ENCODE data around the gene PRDX6.
"Not testable (repeated sequence)": the region's sequence is repeated elsewhere in the genome, so short reads cannot be mapped to it uniquely, and the experiment has no call there.

Gene PRDX6, protein sequence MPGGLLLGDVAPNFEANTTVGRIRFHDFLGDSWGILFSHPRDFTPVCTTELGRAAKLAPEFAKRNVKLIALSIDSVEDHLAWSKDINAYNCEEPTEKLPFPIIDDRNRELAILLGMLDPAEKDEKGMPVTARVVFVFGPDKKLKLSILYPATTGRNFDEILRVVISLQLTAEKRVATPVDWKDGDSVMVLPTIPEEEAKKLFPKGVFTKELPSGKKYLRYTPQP

DNA sequence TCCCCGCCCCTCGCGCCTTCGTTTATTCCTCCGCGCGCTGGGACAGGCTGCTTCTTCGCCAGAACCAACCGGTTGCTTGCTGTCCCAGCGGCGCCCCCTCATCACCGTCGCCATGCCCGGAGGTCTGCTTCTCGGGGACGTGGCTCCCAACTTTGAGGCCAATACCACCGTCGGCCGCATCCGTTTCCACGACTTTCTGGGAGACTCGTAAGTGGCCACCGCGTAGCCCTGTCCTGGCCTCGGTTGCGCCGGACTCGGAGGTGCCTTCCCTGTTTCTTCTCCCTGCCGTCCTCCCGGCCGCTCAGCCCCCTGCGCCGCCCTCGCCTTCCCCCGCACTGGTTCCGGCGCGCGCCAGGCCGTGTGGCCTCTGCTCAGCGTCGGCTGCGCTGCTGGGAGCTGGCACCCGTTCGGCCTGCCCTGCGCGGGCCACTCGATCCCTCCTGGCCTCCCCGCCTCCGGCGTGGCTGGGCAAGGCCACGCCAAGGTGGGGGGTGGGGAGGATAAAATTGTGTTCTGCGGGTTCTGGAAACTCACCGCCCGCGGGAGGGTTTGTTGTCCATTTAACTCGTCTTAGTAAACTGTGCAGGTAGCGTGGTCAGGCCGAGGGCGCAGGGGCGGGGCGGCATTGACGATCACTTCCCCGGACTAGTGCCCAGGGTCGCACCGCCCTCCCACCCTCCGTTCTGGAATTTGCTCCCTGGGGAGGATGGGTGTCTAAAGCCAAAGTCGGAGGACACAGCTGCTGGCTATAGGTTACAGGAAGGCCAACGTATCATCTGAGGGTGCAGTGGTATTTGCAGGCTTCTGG, at the start of gene PRDX6:
TSS of gene PRDX6 (plus strand) at position 50 of the 808 bp plus-strand sequence. CDS start at position 113, 63 bp downstream.
- DNase-seq (ENCODE audit: low spot score) = peak; percentile 65

DNA sequence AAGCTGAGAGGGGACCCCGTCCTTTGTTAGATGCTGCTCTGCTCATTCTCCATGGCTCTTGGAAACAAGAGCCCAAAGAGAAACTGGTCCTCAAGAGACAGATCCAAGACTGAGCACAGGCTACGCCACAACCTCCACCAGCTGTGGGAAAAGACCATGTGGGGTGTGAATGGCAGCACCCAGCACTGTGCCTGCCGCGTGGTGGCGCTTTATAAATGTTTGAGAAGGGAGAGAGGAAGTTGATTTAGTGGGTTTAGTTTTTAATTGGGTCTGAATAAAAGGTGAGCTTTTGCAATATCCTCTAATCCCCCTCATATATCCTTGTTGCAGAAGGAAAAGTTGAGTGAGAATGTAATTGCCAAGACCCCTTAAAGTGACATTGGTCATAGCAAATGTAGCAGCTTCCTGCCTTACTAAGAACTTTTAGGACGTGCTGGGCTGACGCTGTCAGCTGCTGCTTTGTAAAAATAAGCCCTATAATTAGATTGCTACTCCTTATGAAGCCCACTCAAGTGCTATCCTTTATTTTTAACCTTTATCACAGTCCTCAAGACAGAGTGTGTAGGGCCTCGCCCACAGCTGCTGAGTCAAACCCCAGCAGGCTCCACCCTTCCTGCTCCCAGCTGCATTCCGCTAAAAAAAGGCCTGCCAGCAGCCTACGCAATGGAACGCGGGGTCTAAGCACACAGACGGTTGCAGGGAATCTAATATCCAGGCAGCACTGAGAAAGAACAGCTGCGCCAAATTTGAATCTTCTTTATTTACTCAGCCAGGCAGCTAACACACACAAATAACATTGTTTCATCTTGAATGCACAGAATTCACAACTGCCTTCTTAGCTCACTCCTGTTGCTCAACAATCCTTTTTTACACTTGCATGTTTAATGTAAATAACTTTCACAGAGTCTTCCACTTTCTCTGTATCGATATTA, 47.4 kb upstream of the PRDX6 start:
- peak; percentile 68 for DNase-seq (ENCODE audit: low spot score)

DNA sequence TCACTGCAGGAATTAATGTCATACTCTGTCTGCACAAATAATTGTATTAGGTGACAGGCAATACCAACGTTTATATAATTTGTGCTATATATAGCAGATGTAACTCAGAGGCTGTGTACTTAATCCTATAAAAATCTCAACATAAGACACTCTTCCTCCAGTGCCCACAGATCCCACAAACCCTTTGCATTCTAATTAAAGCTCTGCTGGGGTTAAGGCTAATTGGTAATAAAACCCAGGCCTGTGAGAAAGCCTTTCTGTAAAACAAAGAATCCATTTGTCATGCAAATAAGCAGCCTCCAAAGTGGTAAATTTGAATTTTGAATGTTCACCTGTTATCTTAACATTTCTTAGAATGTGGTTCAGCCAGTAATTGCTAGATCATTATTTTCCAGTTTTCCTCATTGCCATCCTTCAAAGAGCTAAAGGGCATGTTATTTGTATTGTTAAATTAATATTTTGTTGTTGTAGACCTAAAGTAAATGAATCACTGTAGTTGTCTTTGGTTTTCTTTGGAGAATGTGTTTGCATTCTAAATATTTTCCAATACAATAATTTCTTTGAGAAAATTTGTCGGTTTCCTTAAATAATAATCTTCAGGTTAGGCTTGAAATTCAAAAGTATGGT, 46.3 kb upstream of the PRDX6 start:
- DNase-seq (ENCODE audit: low spot score) = no peak

DNA sequence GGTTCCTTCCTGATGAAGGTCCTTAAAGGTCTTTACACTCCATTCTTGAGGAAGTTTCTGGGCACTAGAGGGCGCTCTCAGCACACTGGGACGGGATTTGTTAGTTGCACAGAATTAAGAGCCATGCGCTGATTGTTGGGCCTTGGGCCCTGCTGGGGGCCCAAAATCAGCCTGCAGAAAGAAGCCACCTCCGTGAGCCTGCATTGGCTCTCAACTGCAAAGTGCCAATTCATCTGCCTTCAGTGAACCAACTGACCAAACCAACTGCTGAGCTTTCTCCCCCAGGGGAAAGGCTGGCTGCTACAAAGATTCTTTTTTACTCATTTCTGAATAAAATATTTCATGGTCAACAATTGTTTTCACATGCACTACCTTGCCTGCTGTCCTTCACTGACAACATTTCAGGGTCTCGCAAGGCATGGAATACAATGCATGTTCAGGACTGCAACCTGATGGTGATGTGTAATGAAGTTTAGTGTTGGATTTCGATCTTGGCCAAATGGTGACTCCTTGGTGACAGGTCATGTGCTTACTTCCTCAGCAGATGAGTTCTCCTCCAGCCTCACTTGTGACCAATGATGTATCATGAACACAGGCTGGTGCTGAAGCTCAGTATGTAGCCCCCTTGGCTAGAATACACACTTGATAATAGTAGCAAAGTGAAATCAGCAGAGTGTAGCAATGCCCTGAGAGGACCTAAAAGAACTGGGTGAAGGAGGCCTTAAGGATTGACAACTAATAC, 45.7 kb upstream of the PRDX6 start:
- DNase-seq (ENCODE audit: low spot score) = peak; percentile 74

DNA sequence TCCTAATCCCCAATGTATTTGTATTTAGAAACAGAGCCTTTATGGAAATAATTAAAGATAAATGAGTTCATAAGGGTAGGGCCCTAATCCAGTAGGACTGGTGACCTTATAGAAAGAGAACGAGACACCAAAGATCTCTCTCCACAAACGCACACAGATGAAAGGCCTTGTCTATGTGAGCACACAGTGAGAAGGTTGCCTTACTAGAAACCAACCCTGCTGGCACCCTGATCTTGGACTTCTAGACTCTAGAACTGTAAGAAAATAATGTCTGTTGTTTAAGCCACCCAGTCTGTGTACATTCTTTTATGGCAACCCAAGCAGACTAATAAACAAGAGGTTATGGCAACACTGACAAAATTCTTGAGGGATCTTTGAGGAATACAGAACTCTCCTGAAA, 44.8 kb upstream of the PRDX6 start:
- no peak for DNase-seq (ENCODE audit: low spot score)

DNA sequence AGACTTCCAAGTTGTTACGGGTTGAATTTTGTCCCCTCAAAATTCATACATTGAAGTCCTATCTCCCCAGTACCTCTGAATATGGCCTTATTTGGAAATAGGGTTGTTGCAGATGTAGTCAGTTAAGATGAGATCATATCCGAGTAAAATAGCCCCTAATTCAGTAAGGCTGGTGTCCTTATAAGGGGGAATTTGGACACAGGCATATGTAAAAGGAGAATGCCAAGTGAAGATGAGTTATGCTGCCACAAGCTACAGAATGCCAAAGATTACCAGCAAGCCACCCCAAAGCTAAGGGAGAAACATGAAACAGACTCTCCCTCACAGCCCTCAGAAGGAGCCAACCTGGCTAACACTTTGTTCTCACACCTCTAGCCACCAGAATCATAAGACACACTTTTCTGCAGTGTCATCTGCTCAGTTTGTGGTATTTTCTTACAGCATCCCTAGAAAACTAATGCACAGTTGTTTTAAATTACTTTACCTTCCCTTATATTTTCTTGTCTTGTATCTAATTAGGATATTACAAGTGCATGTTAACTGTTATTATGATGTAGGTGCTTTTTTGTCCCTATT, 43.3 kb upstream of the PRDX6 start:
- DNase-seq (ENCODE audit: low spot score) = no peak

DNA sequence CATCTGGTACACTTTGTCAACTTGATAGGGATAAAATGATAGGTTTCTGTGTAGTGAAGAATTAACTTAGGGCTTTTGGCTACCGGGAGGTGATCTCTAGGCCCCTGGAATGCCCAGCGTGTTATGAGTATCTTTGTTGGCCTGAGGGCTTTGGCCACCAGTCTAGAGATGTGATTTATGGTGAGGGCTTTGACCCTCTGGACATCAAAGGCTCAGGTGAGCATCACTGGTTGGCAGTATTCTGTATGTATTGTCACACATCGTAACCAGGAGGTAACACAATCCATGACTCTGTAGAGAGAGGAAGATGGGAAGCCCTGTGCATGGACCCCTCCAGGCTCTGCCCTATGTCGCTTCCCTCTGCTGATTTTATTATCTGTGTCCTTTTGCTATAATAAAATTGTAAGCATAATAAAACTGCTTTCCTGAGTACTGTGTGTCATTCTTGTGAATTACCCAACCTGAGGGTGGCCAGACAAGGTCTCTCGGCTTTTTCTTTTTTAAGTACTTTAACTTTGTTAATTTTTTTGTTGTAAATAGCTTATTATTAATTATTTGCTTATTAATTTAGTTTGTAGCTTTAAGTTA, 40.2 kb upstream of the PRDX6 start:
- DNase-seq (ENCODE audit: low spot score) = no peak

DNA sequence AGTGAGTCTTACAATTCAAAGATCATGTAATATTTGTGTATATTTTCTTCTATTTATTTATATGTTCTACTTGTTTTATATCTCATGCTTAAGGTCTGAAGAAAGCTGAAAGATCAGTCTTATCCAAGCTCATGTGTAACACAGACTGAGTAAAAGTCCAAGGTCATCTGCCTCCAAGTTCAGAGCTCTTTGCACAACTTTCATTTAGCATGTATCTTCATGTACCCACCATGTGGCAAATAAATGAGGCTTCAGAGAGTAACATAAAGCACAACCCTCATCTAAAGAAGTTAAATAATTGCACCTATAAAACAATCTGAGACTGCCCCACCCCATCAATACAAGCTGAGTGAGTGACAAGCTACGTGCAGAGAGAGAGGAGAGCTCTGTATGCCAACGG, 38.5 kb upstream of the PRDX6 start:
- DNase-seq (ENCODE audit: low spot score) = no peak

DNA sequence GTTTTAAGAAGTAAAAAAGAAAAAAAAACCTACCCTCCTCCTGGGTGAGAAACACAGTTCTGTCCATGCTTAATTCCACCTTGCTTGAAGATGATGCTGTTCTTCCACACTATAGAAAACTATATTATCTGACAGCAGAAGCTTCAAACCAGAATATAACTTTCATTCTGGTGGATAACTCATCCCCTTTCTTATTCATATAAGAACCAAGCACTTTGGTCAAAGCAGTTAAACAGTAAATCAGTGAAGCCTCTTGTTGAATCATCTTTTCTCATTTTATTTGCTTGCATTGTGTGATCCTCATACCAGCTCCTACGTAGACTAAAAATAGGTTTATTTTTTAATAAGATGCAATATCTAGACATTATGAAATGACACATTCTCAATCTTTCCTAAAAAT, 36.7 kb upstream of the PRDX6 start:
- DNase-seq (ENCODE audit: low spot score) = no peak

DNA sequence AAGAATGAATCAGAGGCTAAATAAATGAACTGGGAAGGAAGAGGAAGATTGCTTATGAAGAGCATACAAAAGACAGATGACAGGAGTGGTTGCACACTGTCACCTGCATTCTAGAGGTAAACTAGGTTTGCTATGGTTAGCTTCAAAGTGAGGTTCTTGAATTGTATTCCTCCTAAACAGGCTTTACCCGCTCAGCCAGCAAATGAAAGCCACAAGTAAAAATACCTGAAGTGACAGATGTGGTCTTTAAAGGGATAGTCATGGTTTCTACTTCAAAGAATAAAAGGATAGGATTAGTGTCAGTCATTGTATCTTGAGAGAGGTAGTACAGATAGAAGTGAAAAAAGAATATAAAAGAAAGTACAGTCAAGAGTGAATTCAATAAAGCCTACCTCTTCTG, 32.4 kb upstream of the PRDX6 start:
- no peak for DNase-seq (ENCODE audit: low spot score)

DNA sequence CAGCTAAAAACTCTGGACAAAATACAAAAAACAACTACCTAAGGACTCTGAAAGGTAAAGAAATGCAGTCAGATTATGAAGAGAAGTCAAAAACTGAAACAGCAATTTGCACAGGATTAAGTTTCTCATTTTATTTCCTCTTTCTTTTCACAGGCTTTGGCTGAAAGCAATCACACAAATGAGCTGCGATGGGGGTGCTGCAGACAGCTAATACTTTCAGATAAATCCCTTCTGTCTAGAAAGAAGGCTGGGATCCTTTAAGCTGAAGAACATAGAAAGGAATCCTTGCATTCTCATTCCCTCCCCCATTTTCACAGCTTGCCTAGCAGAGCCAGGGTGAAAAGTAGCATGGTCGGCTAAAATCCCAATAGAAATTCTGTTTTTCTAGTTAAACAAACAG, 32.0 kb upstream of the PRDX6 start:
- no peak for DNase-seq (ENCODE audit: low spot score)

DNA sequence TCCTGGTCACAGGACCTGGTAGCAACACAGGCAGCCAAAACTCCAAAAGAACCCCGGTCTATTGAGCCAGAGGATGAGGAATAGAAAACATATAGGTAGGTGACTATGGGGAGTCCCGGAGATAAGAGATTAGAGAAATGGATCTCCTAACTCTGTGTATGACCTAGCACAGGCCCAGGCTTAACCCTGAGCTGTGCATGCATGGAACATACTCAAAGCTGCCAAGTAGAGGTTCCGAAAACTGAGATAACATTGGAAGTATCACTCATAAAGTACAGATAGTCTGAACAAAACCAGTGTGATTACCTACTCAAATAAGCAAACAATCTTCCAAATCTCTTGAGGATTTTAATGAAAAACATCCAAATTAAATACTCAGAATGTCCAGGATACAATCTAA, 31.5 kb upstream of the PRDX6 start:
- DNase-seq (ENCODE audit: low spot score) = no peak

DNA sequence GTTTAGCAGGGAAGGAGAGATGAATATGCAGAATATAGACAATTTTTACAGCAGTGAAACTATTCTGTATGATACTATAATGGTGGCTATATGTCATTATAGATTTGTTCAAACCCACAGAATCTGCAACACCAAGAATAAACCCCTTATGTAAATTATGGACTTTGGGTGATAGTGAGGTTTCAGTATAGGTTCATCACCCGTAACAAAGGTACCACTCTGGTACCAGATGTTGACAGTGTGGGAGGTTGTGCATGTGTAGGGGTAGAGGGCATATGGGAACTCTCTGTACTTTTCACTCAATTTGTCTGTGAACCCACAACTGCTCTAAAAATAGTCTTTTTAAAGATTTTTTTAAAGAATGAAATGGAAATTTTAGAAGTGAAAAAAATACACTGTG, 29.9 kb upstream of the PRDX6 start:
- no peak for DNase-seq (ENCODE audit: low spot score)

DNA sequence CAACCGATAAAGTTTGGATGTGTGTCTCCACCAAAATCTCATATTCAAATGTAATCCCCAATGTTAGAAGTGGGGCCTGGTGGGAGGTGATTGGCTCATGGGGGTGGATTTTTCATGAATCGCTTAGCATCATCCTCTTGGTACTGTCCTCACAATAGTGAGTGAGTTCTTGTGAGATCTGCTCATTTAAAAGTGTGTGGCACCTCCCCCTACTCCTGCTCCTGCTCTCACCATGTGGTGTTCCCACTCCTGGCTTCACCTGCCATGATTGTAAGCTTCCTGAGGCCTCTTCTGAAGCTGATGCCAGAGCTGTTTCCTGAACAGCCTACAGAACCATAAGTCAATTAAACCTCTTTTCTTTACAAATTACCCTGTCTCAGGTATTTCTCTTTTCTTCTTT, 28.2 kb upstream of the PRDX6 start:
- DNase-seq (ENCODE audit: low spot score) = no peak

DNA sequence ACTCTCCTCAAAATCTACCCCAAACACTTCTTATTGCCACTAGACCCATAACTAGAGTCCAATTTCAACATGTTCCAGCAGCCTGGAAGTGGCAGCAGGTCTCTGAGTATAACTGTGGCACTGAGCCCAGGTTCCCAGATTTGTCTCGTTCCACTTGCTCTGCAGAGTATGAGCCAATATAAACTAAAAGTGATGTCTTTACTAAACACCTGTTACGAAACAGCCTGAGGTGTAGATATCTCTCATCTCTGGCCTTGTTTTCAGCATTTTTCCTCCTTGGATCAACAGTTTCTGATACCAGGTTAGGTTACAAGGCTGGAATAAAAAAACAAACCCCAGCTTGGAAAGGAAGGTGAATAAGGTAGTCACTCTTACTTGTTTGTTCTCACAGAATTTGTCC, 25.2 kb upstream of the PRDX6 start:
- no peak for DNase-seq (ENCODE audit: low spot score)

DNA sequence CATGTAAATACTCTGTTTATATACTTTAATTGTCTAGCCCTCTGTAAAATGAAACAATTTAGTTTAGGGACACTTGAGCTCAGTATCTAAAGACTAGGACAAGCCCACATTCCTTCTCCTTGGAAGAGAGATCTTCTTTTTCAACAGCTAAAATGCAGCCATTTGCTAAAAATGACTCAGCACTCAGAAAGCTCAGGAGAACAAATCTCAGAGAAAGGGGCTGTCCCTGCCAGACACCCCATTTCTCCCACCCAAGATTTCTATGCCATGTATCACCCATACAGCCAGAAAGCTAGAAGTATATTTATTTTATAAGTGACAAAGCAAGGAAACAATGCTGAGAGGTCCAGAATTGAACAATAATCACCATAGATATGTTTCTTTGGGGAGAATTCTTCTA, 23.2 kb upstream of the PRDX6 start:
- DNase-seq (ENCODE audit: low spot score) = no peak

DNA sequence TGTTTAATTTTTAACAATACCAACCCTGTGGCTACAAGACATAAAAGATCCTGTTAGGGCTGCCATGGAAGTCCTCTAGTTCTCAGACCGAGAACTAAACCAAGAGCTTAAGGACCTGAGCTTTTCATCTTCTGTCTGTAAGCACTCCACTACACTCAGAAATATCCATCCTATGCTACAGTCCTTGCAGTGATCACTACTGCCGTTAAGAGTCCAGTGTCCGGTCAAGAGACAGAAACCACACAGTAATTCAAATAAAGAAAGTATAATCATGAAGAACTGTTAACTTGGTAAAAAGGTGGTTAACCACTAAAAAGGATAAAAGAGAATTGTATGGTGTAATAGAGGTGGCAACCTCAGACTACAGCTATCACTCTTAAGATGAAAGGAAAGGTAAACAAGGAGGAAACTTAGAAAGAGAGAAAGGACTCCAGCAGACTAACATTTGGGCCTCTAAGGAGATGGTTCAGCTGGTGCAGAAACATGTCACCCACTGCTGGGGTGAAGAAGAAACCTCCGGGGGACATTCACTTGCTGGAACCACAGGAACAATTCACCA, 22.1 kb upstream of the PRDX6 start:
- DNase-seq (ENCODE audit: low spot score) = no peak

DNA sequence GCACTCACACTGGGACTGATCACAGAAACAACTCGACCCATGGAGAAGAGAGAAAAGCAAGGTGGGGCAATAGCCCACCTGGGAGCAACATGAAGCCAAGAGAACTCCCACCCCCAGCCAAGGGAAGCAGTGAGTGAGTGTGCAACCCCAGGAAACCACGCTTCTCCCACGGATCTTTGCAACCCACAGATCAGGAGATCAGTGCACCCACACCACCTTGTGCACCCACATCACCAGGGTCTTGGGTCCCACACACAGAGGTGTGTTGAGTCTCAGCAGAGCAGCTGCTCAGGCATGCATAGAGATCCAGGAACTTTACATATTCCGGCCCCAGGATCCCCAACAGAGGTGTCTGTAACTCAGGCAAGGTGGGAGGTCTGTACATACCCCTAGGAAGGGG, 17.2 kb upstream of the PRDX6 start:
- DNase-seq (ENCODE audit: low spot score) = no peak

DNA sequence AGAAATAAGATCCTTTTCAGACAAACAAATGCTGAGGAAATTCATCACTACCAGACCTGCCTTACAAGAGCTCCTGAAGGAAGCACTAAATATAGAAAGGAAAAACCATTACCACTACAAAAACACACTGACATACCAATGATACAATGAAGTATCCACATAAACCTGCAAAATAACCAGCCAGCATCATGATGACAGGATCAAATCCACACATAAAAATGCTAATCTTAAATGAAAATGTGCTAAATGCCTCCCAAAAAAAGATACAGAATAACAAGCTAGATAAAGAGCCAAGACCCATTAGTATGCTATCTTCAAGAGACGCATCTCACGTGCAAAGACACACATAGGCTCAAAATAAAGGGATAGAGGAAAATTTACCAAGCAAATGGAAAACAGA, 14.5 kb upstream of the PRDX6 start:
- not testable (repeated sequence) for DNase-seq (ENCODE audit: low spot score)

DNA sequence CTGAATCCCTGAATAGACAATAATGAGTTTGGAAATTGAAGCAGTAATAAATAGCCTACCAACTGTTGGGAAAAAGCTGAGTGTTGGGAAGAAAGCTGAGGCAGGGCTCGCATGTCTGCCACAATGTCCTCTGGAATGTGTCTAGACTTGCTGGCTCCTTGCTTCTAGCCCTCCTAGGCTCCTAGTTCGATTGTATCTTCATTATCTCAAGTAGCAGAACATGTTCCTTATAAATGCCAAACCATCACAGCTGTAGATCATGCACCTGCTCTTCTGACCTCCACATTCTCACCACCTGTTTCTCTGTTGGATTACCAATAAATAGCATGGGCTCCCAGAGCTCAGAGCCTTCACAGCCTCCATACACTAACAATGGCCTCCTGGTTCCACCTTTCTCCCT, 12.9 kb upstream of the PRDX6 start:
- not testable (repeated sequence) for DNase-seq (ENCODE audit: low spot score)

Measured in iPS-NIHi11 (cell line).